Measurements from ENCODE around the gene PLP2.

- TF ChIP-seq CTCF (IDR thresholded peaks at IDR 0.05) = no peak
- TF ChIP-seq POLR2A (IDR thresholded peaks at IDR 0.05) = no peak
- no peak for TF ChIP-seq POLR2AphosphoS5 (IDR thresholded peaks at IDR 0.05)
Observed at GRCh38 chrX:49191574-49192011, 19.9 kb downstream of the PLP2 start.
